RCC 7860 (cell line): ENCODE measurements around the gene CYP3A7.
"Not testable (repeated sequence)": the region's sequence is repeated elsewhere in the genome, so short reads cannot be mapped to it uniquely, and the experiment has no call there.

Source experiments
- DNase-seq: peaks from one replicate; pipeline ENCODE4 v3.0.0-alpha.2; 2015; ENCODE audit warnings: low spot score
- FAIRE-seq: peaks from 2 replicates; lab custom pipeline; 2012; peaks lifted over from hg19 to GRCh38; lab: Jason Lieb, UNC

Gene CYP3A7

GRCh38 chr7:99674995-99675742 lies 59.8 kb downstream of the CYP3A7 start:
- FAIRE-seq (no peak), DNase-seq (no peak)

GRCh38 chr7:99672573-99672972 lies 62.4 kb downstream of the CYP3A7 start:
- DNase-seq (no peak), FAIRE-seq (no peak)

- no peak for FAIRE-seq
- no peak for DNase-seq
These were observed 65.2 kb downstream of the CYP3A7 start for GRCh38 chr7:99669782-99670181.

- DNase-seq = no peak
- no peak for FAIRE-seq
These were observed 66.5 kb downstream of the CYP3A7 start for GRCh38 chr7:99668541-99668940.

GRCh38 chr7:99667179-99667578 lies 67.8 kb downstream of the CYP3A7 start:
- DNase-seq (no peak), FAIRE-seq (no peak)

GRCh38 chr7:99666013-99666395 lies 69.0 kb downstream of the CYP3A7 start:
- FAIRE-seq = no peak

GRCh38 chr7:99665312-99666012 lies 69.5 kb downstream of the CYP3A7 start:
- no peak for FAIRE-seq
- no peak for DNase-seq

More at GRCh38 chr7:99666013-99666395, 69.0 kb downstream of the CYP3A7 start:
- DNase-seq = no peak

- DNase-seq, FAIRE-seq: not testable (repeated sequence)
These were observed 77.1 kb downstream of the CYP3A7 start for GRCh38 chr7:99657879-99658278.
